GM12878 (cell line): ENCODE results near the gene HPS3. TPM values are rescaled to one million over a fixed set of nuclear protein-coding genes. Genes with fewer than 3 reads are reported as not detected.

Experiments used
- ATAC-seq: fragments of 200-7000 bp; cut with Tn5 transposase; 3 replicates; pipeline ENCODE4 v1.9.1; 2020; ENCODE audit warnings: mild to moderate bottlenecking, moderate library complexity
- BruUV-seq: library from RNA; stranded (reverse); fragments of 400-500 nt; replicated peaks from 2 replicates; lab custom pipeline; 2021; lab: Mats Ljungman, UMichigan
- CTCF ChIA-PET: fragments of 300-600 bp; sonication (Branson Sonifier 250); formaldehyde crosslinking; extraction: SDS; loops from one replicate; lab custom pipeline; 2021; ENCODE audit warnings: inconsistent platforms; lab: Yijun Ruan, JAX
- POLR2A ChIA-PET: fragments of 350-600 bp; formaldehyde crosslinking; extraction: SDS; loops from one replicate; lab custom pipeline; 2021; ENCODE audit warnings: inconsistent platforms; lab: Charles Lee
- RAD21 ChIA-PET: fragments of 300-600 bp; sonication (Branson Sonifier 250); formaldehyde crosslinking; loops from one replicate; lab custom pipeline; 2023; ENCODE audit warnings: antibody characterized with exemption; ENCODE audit not compliant: unreplicated experiment; lab: Charles Lee
- SMC1A ChIA-PET: fragments of 300-600 bp; sonication (Branson Sonifier 250); formaldehyde crosslinking; loops from one replicate; lab custom pipeline; 2023; ENCODE audit not compliant: unreplicated experiment, uncharacterized antibody; lab: Charles Lee
- DNase-seq: peaks from one replicate; pipeline ENCODE4 v3.0.0-alpha.2; 2011; ENCODE audit warnings: low read depth, low spot score
- FAIRE-seq: peaks from 3 replicates; lab custom pipeline; 2011; peaks lifted over from hg19 to GRCh38; lab: Jason Lieb, UNC
- H2AFZ ChIP-seq: 2 replicates; pipeline ENCODE4 v1.6.0; 2011; ENCODE audit warnings: low read depth, low read length, control low read depth; ENCODE audit not compliant: control insufficient read depth
- H3K27ac ChIP-seq: 2 replicates; pipeline ENCODE4 v1.5.1; 2011; ENCODE audit warnings: control low read depth; ENCODE audit not compliant: control insufficient read depth, insufficient read depth
- H3K27me3 ChIP-seq, 2 experiments: replicated peaks in 1 of 2; 2 replicates each; pipeline versions ENCODE4 v1.6.0 to v1.6.1; 2011; ENCODE audit warnings: low read length in 1 of 2; ENCODE audit not compliant: control insufficient read depth in 2 of 2, insufficient read depth in 2 of 2
- H3K36me3 ChIP-seq, 2 experiments: 2 replicates each; pipeline ENCODE4 v1.5.1; 2011; ENCODE audit warnings: low read length in 1 of 2; ENCODE audit not compliant: control insufficient read depth in 2 of 2, insufficient read depth in 2 of 2
- H3K4me1 ChIP-seq: 2 replicates; pipeline ENCODE4 v1.6.1; 2011; ENCODE audit warnings: mild to moderate bottlenecking, low read length, moderate library complexity, mixed read lengths; ENCODE audit not compliant: control insufficient read depth, insufficient read depth
- H3K4me2 ChIP-seq: 2 replicates; pipeline ENCODE4 v1.6.0; 2011; ENCODE audit warnings: control low read depth; ENCODE audit not compliant: control insufficient read depth, insufficient read depth
- H3K4me3 ChIP-seq: fragments of 200-600 bp; sonication (generic); 2 replicates; pipeline ENCODE4 v1.5.1; 2016
- H3K79me2 ChIP-seq: 2 replicates; pipeline ENCODE4 v1.6.0; 2011; ENCODE audit warnings: low read length; ENCODE audit not compliant: control insufficient read depth, insufficient read depth
- H3K9ac ChIP-seq: 2 replicates; pipeline ENCODE4 v1.8.0; 2011; ENCODE audit warnings: low read length, control low read depth, mixed read lengths; ENCODE audit not compliant: control insufficient read depth, insufficient read depth
- H3K9me3 ChIP-seq: replicated peaks from 3 replicates; pipeline ENCODE4 v1.5.1; 2011; ENCODE audit warnings: mild to moderate bottlenecking, low read length; ENCODE audit not compliant: control insufficient read depth, insufficient read depth
- H4K20me1 ChIP-seq: 2 replicates; pipeline ENCODE4 v1.6.0; 2011; ENCODE audit not compliant: control insufficient read depth, insufficient read depth
- BACH1 ChIP-seq: fragments of 450-650 bp; IDR thresholded peaks from 2 replicates; pipeline ENCODE4 v1.6.1; 2017; ENCODE audit warnings: mild to moderate bottlenecking, borderline replicate concordance
- CBX3 ChIP-seq: fragments of 200-600 bp; sonication (generic); IDR thresholded peaks from 2 replicates; pipeline ENCODE4 v1.6.1; 2016; ENCODE audit warnings: low read depth, borderline replicate concordance
- CHD1 ChIP-seq: IDR thresholded peaks from 2 replicates; pipeline ENCODE4 v1.6.1; 2012; ENCODE audit warnings: low read depth, low read length, improper control_type of control experiment
- ETV6 ChIP-seq, 2 experiments: fragments of 450-650 bp in 1 of 2; IDR thresholded peaks in 1 of 2; conservative IDR thresholded peaks in 1 of 2; 2 replicates each; pipeline ENCODE4 v1.6.1; 2014; ENCODE audit warnings: antibody characterized with exemption in 1 of 2, borderline replicate concordance in 1 of 2, low read depth in 1 of 2, mild to moderate bottlenecking in 1 of 2, moderate library complexity in 1 of 2
- NRF1 ChIP-seq: conservative IDR thresholded peaks from 2 replicates; pipeline ENCODE4 v1.6.1; 2011; ENCODE audit warnings: mild to moderate bottlenecking, low read depth, low read length, improper control_type of control experiment
- POLR2AphosphoS2 ChIP-seq: IDR thresholded peaks from 2 replicates; pipeline ENCODE4 v1.6.1; 2011; ENCODE audit warnings: low read depth, mild to moderate bottlenecking, low read length, improper control_type of control experiment, moderate library complexity
- RAD51 ChIP-seq: fragments of 450-650 bp; IDR thresholded peaks from 2 replicates; pipeline ENCODE4 v1.6.1; 2016; ENCODE audit warnings: moderate library complexity, mild to moderate bottlenecking, inconsistent platforms
- SMAD1 ChIP-seq: fragments of 450-650 bp; IDR thresholded peaks from 2 replicates; pipeline ENCODE4 v1.6.1; 2018; ENCODE audit warnings: mild to moderate bottlenecking, low read depth; ENCODE audit not compliant: partially characterized antibody
- SRF ChIP-seq, 2 experiments: IDR thresholded peaks; 2 replicates each; pipeline ENCODE4 v1.6.1; 2011; ENCODE audit warnings: low read depth in 2 of 2, low read length in 2 of 2, mild to moderate bottlenecking in 1 of 2, moderate library complexity in 1 of 2
- ZNF384 ChIP-seq: IDR thresholded peaks from 2 replicates; pipeline ENCODE4 v1.6.1; 2012; ENCODE audit warnings: low read depth, mild to moderate bottlenecking, low read length, improper control_type of control experiment, borderline replicate concordance
- WGBS: methylation state at CpG from one replicate; pipeline ENCODE4 v1.1.6; 2016; ENCODE audit warnings: low lambda C conversion rate; ENCODE audit not compliant: insufficient replicate concordance, insufficient coverage; ENCODE audit errors: missing lambda C conversion rate; 5-methylcytosine and 5-hydroxymethylcytosine counted together
- in situ Hi-C: fragments of 300-500 bp; cut with MboI; formaldehyde crosslinking; loops from 9 replicates; pipeline ENCODE4 v1.14.3; 2018; ENCODE audit warnings: mixed read lengths
- intact Hi-C: fragments of 100-400 bp; cut with micrococcal nuclease; formaldehyde crosslinking; loops from one replicate; pipeline ENCODE4 v1.14.2; 2022; ENCODE audit not compliant: unreplicated experiment
- polyA plus RNA-seq, 11 experiments: library from polyadenylated mRNA; depleted of rRNA in 4 of 11; unstranded in 6 of 11; stranded (reverse) in 5 of 11; fragments of >200 nt; fragmentation: Nextera tagmentation in 4 of 11; fragmentation: Illumina TruSeq in 1 of 11; extraction: Ambion mirVana in 4 of 11; extraction: Trizol in 1 of 11; gene quantifications; 1 replicate in 1 of 11; 2 replicates in 10 of 11; pipeline versions ENCODE4 v1.2.1 to v1.2.3, GENCODE V29; 2011 to 2016; ENCODE audit warnings: inconsistent platforms in 2 of 11, missing spikeins in 2 of 11, low read depth in 1 of 11
- total RNA-seq, 4 experiments: library from RNA; depleted of rRNA in 3 of 4; stranded (reverse); fragments of >200 nt in 3 of 4; fragmentation: Illumina TruSeq in 1 of 4; extraction: Trizol in 1 of 4; gene quantifications; 2 replicates each; pipeline versions ENCODE4 v1.2.1 to v1.2.3, GENCODE V29; 2013 to 2021
- TF ChIP-seq, protein P1 (sequence below): fragments of 150-350 bp; IDR thresholded peaks from 2 replicates; pipeline ENCODE4 v1.6.1; 2016; ENCODE audit warnings: low read depth, low read length
- TF ChIP-seq, protein P2 (sequence below): fragments of 450-650 bp; conservative IDR thresholded peaks from 2 replicates; pipeline ENCODE4 v1.6.1; 2017; ENCODE audit warnings: mild to moderate bottlenecking, moderate library complexity
- TF ChIP-seq, protein P3 (sequence below): IDR thresholded peaks from 2 replicates; pipeline ENCODE4 v1.6.1; 2012; ENCODE audit warnings: low read depth, low read length, improper control_type of control experiment
- TF ChIP-seq, protein P4 (sequence below): IDR thresholded peaks from 2 replicates; pipeline ENCODE4 v1.6.1; 2011; ENCODE audit warnings: mild to moderate bottlenecking, low read depth, low read length, moderate library complexity; ENCODE audit not compliant: insufficient replicate concordance
- TF ChIP-seq, protein P5 (sequence below): fragments of 450-650 bp; IDR thresholded peaks from 2 replicates; pipeline ENCODE4 v1.6.1; 2016; ENCODE audit warnings: mild to moderate bottlenecking

HPS3 gene
- total and polyA plus RNA-seq, 10 of the 15 experiments (the other 5 are each of a cell fraction or from before 2014, with no cell fraction given): 2.7 to 26.5 (median 14.8) TPM

DNA sequence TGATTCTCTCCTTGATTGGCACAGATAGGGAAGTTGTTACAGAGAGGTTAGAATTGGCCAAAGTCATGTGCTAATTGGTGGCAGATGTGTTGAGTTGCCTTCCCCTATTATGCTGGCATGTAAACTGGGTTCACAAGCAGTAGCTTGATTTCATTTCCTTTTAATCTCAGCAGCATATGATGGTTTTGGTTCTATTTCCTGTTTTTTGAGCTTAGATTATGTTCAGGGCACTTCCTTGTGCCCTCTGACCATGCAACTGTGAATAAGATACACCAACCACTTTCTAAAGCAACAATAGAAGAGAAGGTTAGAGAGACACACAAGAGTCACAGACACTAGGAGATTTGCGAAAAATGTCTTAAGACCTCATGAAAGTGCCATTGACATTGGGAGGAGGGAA lies 16.5 kb downstream of the HPS3 start (continued):
- TF ChIP-seq, protein P1, sequence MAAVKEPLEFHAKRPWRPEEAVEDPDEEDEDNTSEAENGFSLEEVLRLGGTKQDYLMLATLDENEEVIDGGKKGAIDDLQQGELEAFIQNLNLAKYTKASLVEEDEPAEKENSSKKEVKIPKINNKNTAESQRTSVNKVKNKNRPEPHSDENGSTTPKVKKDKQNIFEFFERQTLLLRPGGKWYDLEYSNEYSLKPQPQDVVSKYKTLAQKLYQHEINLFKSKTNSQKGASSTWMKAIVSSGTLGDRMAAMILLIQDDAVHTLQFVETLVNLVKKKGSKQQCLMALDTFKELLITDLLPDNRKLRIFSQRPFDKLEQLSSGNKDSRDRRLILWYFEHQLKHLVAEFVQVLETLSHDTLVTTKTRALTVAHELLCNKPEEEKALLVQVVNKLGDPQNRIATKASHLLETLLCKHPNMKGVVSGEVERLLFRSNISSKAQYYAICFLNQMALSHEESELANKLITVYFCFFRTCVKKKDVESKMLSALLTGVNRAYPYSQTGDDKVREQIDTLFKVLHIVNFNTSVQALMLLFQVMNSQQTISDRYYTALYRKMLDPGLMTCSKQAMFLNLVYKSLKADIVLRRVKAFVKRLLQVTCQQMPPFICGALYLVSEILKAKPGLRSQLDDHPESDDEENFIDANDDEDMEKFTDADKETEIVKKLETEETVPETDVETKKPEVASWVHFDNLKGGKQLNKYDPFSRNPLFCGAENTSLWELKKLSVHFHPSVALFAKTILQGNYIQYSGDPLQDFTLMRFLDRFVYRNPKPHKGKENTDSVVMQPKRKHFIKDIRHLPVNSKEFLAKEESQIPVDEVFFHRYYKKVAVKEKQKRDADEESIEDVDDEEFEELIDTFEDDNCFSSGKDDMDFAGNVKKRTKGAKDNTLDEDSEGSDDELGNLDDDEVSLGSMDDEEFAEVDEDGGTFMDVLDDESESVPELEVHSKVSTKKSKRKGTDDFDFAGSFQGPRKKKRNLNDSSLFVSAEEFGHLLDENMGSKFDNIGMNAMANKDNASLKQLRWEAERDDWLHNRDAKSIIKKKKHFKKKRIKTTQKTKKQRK: no peak
- TF ChIP-seq, protein P2, sequence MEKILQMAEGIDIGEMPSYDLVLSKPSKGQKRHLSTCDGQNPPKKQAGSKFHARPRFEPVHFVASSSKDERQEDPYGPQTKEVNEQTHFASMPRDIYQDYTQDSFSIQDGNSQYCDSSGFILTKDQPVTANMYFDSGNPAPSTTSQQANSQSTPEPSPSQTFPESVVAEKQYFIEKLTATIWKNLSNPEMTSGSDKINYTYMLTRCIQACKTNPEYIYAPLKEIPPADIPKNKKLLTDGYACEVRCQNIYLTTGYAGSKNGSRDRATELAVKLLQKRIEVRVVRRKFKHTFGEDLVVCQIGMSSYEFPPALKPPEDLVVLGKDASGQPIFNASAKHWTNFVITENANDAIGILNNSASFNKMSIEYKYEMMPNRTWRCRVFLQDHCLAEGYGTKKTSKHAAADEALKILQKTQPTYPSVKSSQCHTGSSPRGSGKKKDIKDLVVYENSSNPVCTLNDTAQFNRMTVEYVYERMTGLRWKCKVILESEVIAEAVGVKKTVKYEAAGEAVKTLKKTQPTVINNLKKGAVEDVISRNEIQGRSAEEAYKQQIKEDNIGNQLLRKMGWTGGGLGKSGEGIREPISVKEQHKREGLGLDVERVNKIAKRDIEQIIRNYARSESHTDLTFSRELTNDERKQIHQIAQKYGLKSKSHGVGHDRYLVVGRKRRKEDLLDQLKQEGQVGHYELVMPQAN: no peak
- TF ChIP-seq ETV6 (conservative IDR thresholded peaks at IDR 0.05 in 1 of 2, IDR thresholded peaks at IDR 0.05 in 1 of 2; ENCODE audit: borderline replicate concordance in 1 of 2, low read depth in 1 of 2): peak in 1 of 2 experiments; percentile 38; a peak in 1 of 4 replicates
- TF ChIP-seq SRF (IDR thresholded peaks at IDR 0.05; ENCODE audit: low read depth in 2 of 2, low read length in 2 of 2): no peak

DNA sequence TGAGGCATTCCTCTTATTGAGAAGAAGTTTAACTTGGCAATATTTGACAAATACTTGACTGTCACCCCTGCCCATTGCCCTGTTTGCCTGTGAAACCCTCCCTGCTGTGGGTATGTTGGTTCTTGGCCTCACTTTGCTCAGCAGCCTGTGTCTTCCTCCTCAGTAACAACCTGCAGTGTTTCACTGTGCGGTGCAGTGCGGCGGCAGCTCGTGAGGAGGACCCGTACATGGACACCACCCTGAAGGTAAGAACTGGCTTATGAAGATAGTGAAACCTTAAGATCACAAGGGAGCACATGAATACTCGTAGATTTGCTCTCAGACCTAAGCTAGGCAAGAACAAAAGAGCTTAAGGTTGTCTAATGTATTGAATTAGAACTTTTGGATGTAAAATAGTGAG lies 21.0 kb downstream of the HPS3 start:
- CTCF ChIA-PET: no interaction called here
- H2AFZ ChIP-seq: no peak overlapping the region
- BruUV-seq: no TSS peak
- H3K9me3 ChIP-seq: no peaks in the 10 kb centered on the region
- FAIRE-seq (no peak), DNase-seq (no peak), ATAC-seq (no peak)
- H4K20me1 ChIP-seq: no peaks in the 10 kb centered on the region
- H3K36me3 ChIP-seq: no peaks in the 10 kb centered on the region
- H3K79me2 ChIP-seq: no peaks in the 10 kb centered on the region
- H3K27me3 ChIP-seq: no peaks in the 10 kb centered on the region
- in situ Hi-C loops: no loop called here
- POLR2A ChIA-PET: no interaction called here
- H3K27ac ChIP-seq: no peak overlapping the region
- peaks cover 21% of the 10 kb centered on the region for H3K4me1 ChIP-seq
- SMC1A ChIA-PET: interaction anchor here (1.6 kb wide), 1 partner anchor 10 kb away, joined by 5 read pairs; no protein-coding TSS in a partner anchor
- RAD21 ChIA-PET: no interaction called here
- H3K9ac ChIP-seq: no peak overlapping the region
- no peak overlapping the region for H3K4me3 ChIP-seq
- intact Hi-C loops: no loop called here
- WGBS: 97% methylated on average over 6 of the region's 6 CpGs
- no peak overlapping the region for H3K4me2 ChIP-seq
- TF ChIP-seq POLR2AphosphoS2 (no peak), CHD1 (no peak), CBX3 (no peak), ZNF384 (no peak), RAD51 (no peak), SMAD1 (no peak), BACH1 (no peak), NRF1 (no peak)
- TF ChIP-seq, protein P3, sequence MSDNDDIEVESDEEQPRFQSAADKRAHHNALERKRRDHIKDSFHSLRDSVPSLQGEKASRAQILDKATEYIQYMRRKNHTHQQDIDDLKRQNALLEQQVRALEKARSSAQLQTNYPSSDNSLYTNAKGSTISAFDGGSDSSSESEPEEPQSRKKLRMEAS: no peak
- TF ChIP-seq, protein P4, sequence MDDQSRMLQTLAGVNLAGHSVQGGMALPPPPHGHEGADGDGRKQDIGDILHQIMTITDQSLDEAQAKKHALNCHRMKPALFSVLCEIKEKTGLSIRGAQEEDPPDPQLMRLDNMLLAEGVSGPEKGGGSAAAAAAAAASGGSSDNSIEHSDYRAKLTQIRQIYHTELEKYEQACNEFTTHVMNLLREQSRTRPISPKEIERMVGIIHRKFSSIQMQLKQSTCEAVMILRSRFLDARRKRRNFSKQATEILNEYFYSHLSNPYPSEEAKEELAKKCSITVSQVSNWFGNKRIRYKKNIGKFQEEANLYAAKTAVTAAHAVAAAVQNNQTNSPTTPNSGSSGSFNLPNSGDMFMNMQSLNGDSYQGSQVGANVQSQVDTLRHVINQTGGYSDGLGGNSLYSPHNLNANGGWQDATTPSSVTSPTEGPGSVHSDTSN: no peak
- TF ChIP-seq, protein P5, sequence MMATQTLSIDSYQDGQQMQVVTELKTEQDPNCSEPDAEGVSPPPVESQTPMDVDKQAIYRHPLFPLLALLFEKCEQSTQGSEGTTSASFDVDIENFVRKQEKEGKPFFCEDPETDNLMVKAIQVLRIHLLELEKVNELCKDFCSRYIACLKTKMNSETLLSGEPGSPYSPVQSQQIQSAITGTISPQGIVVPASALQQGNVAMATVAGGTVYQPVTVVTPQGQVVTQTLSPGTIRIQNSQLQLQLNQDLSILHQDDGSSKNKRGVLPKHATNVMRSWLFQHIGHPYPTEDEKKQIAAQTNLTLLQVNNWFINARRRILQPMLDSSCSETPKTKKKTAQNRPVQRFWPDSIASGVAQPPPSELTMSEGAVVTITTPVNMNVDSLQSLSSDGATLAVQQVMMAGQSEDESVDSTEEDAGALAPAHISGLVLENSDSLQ: no peak
